Stimulated activated CD8-positive, alpha-beta memory T cell treated with anti-CD3 and anti-CD28 coated beads, Interleukin-2, amount 100 ng/mL, for 1 hour (primary cell): Measurements from ENCODE around the gene LAIR2.
"Not testable (repeated sequence)": the region's sequence is repeated elsewhere in the genome, so short reads cannot be mapped to it uniquely, and the experiment has no call there.

ENCODE experiments used
- DNase-seq, 2 donors: peaks; one replicate each; pipeline ENCODE4 v3.0.0-alpha.2; 2020; ENCODE audit warnings: low read depth in 2 of 2

The LAIR2 gene

GRCh38 chr19:54493967-54494585 is 8.6 kb upstream of the LAIR2 start:
- DNase-seq: no peak

GRCh38 chr19:54495284-54495683 is 7.3 kb upstream of the LAIR2 start:
- DNase-seq: not testable (repeated sequence)

GRCh38 chr19:54497747-54498450 is 4.7 kb upstream of the LAIR2 start:
- not testable (repeated sequence) for DNase-seq

- not testable (repeated sequence) for DNase-seq
Observed at GRCh38 chr19:54498451-54498772, 4.2 kb upstream of the LAIR2 start.

GRCh38 chr19:54505542-54505941 is 2.9 kb downstream of the LAIR2 start:
- DNase-seq: not testable (repeated sequence)

- no peak for DNase-seq
Observed at GRCh38 chr19:54506079-54506478, 3.4 kb downstream of the LAIR2 start.

GRCh38 chr19:54507038-54507717 is 4.5 kb downstream of the LAIR2 start:
- not testable (repeated sequence) for DNase-seq

GRCh38 chr19:54507824-54508223 is 5.2 kb downstream of the LAIR2 start:
- no peak for DNase-seq

GRCh38 chr19:54508487-54508886 is 5.9 kb downstream of the LAIR2 start:
- not testable (repeated sequence) for DNase-seq

GRCh38 chr19:54509200-54509940 is 6.7 kb downstream of the LAIR2 start:
- not testable (repeated sequence) for DNase-seq

- no peak for DNase-seq
Observed at GRCh38 chr19:54515156-54515555, 12.5 kb downstream of the LAIR2 start.

GRCh38 chr19:54517483-54517882 is 14.9 kb downstream of the LAIR2 start:
- peak; percentile 12 to 17 for DNase-seq

- DNase-seq: no peak
Observed at GRCh38 chr19:54518844-54519243, 16.2 kb downstream of the LAIR2 start.

GRCh38 chr19:54521022-54521859 is 18.6 kb downstream of the LAIR2 start:
- DNase-seq: no peak

- DNase-seq: no peak
Observed at GRCh38 chr19:54521860-54522513, 19.4 kb downstream of the LAIR2 start.

- DNase-seq: no peak
Observed at GRCh38 chr19:54523403-54523802, 20.8 kb downstream of the LAIR2 start.

GRCh38 chr19:54525636-54526035 is 23.0 kb downstream of the LAIR2 start:
- no peak for DNase-seq

- DNase-seq: no peak
Observed at GRCh38 chr19:54526972-54527371, 24.3 kb downstream of the LAIR2 start.

GRCh38 chr19:54530866-54531265 is 28.2 kb downstream of the LAIR2 start:
- no peak for DNase-seq

GRCh38 chr19:54532528-54532927 is 29.9 kb downstream of the LAIR2 start:
- DNase-seq: peak in 1 of 2 donors; percentile 1

GRCh38 chr19:54533476-54533875 is 30.8 kb downstream of the LAIR2 start:
- no peak for DNase-seq
